ENCODE data around the gene USP47.

USP47 gene

GRCh38 chr11:11841723-11842420, at the start of gene USP47:
Gene USP47, plus strand, starts transcription at chr11:11841972. Its CDS starts 214 bp downstream, at chr11:11842186.
- DNase-seq (ENCODE audit: extremely low read depth in 1 of 2, low read depth in 1 of 2), result peak; percentile 91 to 95

GRCh38 chr11:11793073-11793472, 48.7 kb upstream of the USP47 start:
- DNase-seq (ENCODE audit: extremely low read depth in 1 of 2, low read depth in 1 of 2), result no peak

- DNase-seq (ENCODE audit: extremely low read depth in 1 of 2, low read depth in 1 of 2), result peak; percentile 56 to 64
Observed at GRCh38 chr11:11798586-11799438, 43.0 kb upstream of the USP47 start.

GRCh38 chr11:11805228-11805627, 36.5 kb upstream of the USP47 start:
- DNase-seq (ENCODE audit: extremely low read depth in 1 of 2, low read depth in 1 of 2), result no peak

- no peak for DNase-seq (ENCODE audit: extremely low read depth in 1 of 2, low read depth in 1 of 2)
Observed at GRCh38 chr11:11806074-11806473, 35.7 kb upstream of the USP47 start.

- no peak for DNase-seq (ENCODE audit: extremely low read depth in 1 of 2, low read depth in 1 of 2)
Observed at GRCh38 chr11:11806586-11806985, 35.2 kb upstream of the USP47 start.

- no peak for DNase-seq (ENCODE audit: extremely low read depth in 1 of 2, low read depth in 1 of 2)
Observed at GRCh38 chr11:11807811-11808782, 33.7 kb upstream of the USP47 start.

GRCh38 chr11:11808992-11809615, 32.7 kb upstream of the USP47 start:
- DNase-seq (ENCODE audit: extremely low read depth in 1 of 2, low read depth in 1 of 2), result no peak

GRCh38 chr11:11810764-11811726, 30.7 kb upstream of the USP47 start:
- DNase-seq (ENCODE audit: extremely low read depth in 1 of 2, low read depth in 1 of 2), result no peak

GRCh38 chr11:11813288-11813962, 28.3 kb upstream of the USP47 start:
- no peak for DNase-seq (ENCODE audit: extremely low read depth in 1 of 2, low read depth in 1 of 2)

GRCh38 chr11:11814614-11815452, 26.9 kb upstream of the USP47 start:
- DNase-seq (ENCODE audit: extremely low read depth in 1 of 2, low read depth in 1 of 2), result no peak

GRCh38 chr11:11816511-11817314, 25.1 kb upstream of the USP47 start:
- DNase-seq (ENCODE audit: extremely low read depth in 1 of 2, low read depth in 1 of 2), result no peak

- no peak for DNase-seq (ENCODE audit: extremely low read depth in 1 of 2, low read depth in 1 of 2)
Observed at GRCh38 chr11:11817957-11818356, 23.8 kb upstream of the USP47 start.

GRCh38 chr11:11818529-11819121, 23.1 kb upstream of the USP47 start:
- DNase-seq (ENCODE audit: extremely low read depth in 1 of 2, low read depth in 1 of 2), result no peak

- no peak for DNase-seq (ENCODE audit: extremely low read depth in 1 of 2, low read depth in 1 of 2)
Observed at GRCh38 chr11:11821899-11822298, 19.9 kb upstream of the USP47 start.

GRCh38 chr11:11822946-11823345, 18.8 kb upstream of the USP47 start:
- no peak for DNase-seq (ENCODE audit: extremely low read depth in 1 of 2, low read depth in 1 of 2)

- no peak for DNase-seq (ENCODE audit: extremely low read depth in 1 of 2, low read depth in 1 of 2)
Observed at GRCh38 chr11:11826260-11826659, 15.5 kb upstream of the USP47 start.
